ENCODE measurements around the gene PREX1.

PREX1 gene

GRCh38 chr20:48728042-48728825, 99.6 kb downstream of the PREX1 start:
- no peak for DNase-seq (ENCODE audit: low spot score)

GRCh38 chr20:48727226-48727625, 100.6 kb downstream of the PREX1 start:
- no peak for TF ChIP-seq CTCF (IDR thresholded peaks at IDR 0.05; ENCODE audit: extremely low read depth, missing control alignments)
- DNase-seq (ENCODE audit: low spot score) = no peak

More at GRCh38 chr20:48728042-48728825, 99.6 kb downstream of the PREX1 start:
- TF ChIP-seq CTCF (IDR thresholded peaks at IDR 0.05; ENCODE audit: extremely low read depth, missing control alignments) = no peak

GRCh38 chr20:48725555-48725991, 102.2 kb downstream of the PREX1 start:
- no peak for TF ChIP-seq CTCF (IDR thresholded peaks at IDR 0.05; ENCODE audit: extremely low read depth, missing control alignments)
- no peak for DNase-seq (ENCODE audit: low spot score)

DNA sequence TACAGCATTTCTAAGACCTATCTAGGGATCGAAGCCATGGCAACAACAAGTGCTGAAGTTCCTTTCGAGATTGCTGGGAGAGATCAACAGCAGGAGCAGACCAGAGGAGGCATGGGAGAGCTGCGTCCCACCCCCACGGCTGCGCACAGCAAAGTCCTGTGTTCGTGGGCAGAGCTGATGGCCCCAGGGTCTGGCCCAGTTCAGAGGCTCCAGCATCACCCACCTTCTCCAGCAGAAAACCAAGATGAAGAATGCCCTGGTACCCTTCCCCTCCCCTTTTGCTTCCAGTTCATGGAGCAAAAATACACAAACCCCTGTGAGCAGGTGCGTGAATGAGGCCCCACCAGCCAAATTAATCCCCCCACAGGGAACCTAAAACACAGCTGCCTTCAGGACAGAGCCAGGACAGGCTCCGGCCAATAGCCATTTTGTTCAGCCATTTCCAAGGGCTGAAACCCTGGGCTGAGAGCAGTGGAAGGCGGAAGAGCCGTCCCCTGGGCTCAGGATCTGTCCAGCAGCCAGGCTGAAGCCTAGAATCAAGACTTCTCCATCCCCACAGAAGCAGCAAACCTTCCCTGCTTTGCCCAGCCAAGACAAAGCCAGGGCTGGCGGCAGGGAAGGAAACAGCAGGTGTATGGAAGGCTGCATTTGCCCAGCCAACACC, 102.8 kb downstream of the PREX1 start:
- DNase-seq (ENCODE audit: low spot score) = no peak
- TF ChIP-seq CTCF (IDR thresholded peaks at IDR 0.05; ENCODE audit: extremely low read depth, missing control alignments) = no peak

DNA sequence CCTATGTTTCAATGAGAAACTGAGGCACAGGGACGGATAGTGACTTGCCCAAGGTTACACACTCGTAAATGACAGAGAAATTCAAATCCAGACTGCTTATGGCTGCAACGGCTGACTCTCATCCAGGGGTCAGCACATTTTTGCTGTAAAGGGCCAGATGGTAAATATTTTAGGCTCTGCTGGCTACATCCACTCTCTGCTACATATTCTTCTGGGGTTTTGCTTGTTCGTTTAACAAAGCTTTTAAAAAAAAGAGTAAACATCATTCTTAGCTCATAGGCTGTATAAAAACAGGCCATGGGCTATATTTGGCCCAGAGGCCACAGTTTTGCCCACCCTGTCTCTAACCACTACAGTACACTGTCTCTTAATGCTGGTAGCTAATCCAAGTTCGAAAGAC, 103.4 kb downstream of the PREX1 start:
- DNase-seq (ENCODE audit: low spot score) = no peak
- no peak for TF ChIP-seq CTCF (IDR thresholded peaks at IDR 0.05; ENCODE audit: extremely low read depth, missing control alignments)

GRCh38 chr20:48723308-48724264, 104.2 kb downstream of the PREX1 start:
- DNase-seq (ENCODE audit: low spot score) = no peak
- TF ChIP-seq CTCF (IDR thresholded peaks at IDR 0.05; ENCODE audit: extremely low read depth, missing control alignments) = no peak

Data from GM20000 (cell line).